ENCODE measurements around the gene STAG3. TPM values are rescaled to one million over a fixed set of nuclear protein-coding genes. Genes with fewer than 3 reads are reported as not detected.

STAG3 gene
- polyA plus RNA-seq, 3 donors = 0.39 TPM; not detected in 1

DNA sequence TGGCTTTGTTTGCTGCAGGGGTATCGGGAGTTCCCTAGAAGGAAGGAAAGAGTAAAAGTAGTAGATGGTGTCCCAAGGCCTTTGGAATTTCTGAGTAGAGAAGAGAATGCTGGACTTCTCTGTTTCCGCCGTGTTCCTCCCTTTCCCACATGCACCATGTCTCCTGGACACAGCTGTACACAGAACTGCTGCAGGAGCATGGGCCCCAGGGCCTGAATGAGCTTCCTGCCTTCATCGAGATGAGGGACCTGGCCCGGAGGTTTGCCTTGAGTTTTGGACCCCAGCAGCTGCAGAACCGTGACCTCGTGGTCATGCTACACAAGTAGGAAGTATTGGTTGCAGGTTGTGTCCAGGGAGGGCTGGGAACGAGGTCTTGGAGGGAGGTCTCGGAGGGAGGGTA, 26.7 kb downstream of the STAG3 start:
- intact Hi-C loops (cut with micrococcal nuclease) = no loop called here
- no peaks in the 10 kb centered on the region for H3K9me3 ChIP-seq (replicated peaks in 1 of 2; ENCODE audit: control insufficient read depth in 1 of 2, insufficient read depth in 1 of 2, low read length in 2 of 2)
- peaks cover 9 to 10% of the 10 kb centered on the region in 2 donors for H3K4me1 ChIP-seq (ENCODE audit: control insufficient read depth in 1 of 2, insufficient read depth in 2 of 2, low read length in 2 of 2)
- H4K20me1 ChIP-seq (ENCODE audit: insufficient read depth, low read length) = no peaks in the 10 kb centered on the region
- no peak overlapping the region for H3K4me3 Mint-ChIP-seq
- H3K4me1 Mint-ChIP-seq = peaks cover 6% of the 10 kb centered on the region
- TF ChIP-seq, protein P1, sequence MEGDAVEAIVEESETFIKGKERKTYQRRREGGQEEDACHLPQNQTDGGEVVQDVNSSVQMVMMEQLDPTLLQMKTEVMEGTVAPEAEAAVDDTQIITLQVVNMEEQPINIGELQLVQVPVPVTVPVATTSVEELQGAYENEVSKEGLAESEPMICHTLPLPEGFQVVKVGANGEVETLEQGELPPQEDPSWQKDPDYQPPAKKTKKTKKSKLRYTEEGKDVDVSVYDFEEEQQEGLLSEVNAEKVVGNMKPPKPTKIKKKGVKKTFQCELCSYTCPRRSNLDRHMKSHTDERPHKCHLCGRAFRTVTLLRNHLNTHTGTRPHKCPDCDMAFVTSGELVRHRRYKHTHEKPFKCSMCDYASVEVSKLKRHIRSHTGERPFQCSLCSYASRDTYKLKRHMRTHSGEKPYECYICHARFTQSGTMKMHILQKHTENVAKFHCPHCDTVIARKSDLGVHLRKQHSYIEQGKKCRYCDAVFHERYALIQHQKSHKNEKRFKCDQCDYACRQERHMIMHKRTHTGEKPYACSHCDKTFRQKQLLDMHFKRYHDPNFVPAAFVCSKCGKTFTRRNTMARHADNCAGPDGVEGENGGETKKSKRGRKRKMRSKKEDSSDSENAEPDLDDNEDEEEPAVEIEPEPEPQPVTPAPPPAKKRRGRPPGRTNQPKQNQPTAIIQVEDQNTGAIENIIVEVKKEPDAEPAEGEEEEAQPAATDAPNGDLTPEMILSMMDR (IDR thresholded peaks at IDR 0.05) = no peak
- H3K27ac ChIP-seq (ENCODE audit: low read depth in 1 of 2, low read length in 2 of 2) = no peak overlapping the region
- H3K79me2 ChIP-seq (ENCODE audit: insufficient read depth, low read length) = no peaks in the 10 kb centered on the region
- WGBS (ENCODE audit: insufficient coverage) = 90% methylated on average over 5 of the region's 9 CpGs
- no peak overlapping the region for H3K4me2 ChIP-seq (replicated peaks; ENCODE audit: extremely low read depth, low read length, poor library complexity, severe bottlenecking)
- no peak overlapping the region for H3K4me3 ChIP-seq (replicated peaks in 1 of 3; ENCODE audit: low read depth in 2 of 3, low read length in 3 of 3)
- H3K9ac ChIP-seq (ENCODE audit: insufficient read depth, low read length, poor library complexity, severe bottlenecking) = no peak overlapping the region
- peaks cover 0 to 2% (median 0%) of the 10 kb centered on the region in 7 donors for H3K9me3 Mint-ChIP-seq
- peaks cover 2 to 5% (median 5%) of the 10 kb centered on the region in 3 donors for H3K27me3 Mint-ChIP-seq (ENCODE audit: low read depth in 3 of 3)
- peaks cover 0 to 2% of the 10 kb centered on the region in 2 donors for H3K36me3 Mint-ChIP-seq
- no peak overlapping the region for H3K27ac Mint-ChIP-seq
- no peak for DNase-seq
- H3K27me3 ChIP-seq (ENCODE audit: control insufficient read depth in 2 of 2, insufficient read depth in 2 of 2, low read length in 2 of 2) = no peaks in the 10 kb centered on the region
- no peak overlapping the region for H2AFZ ChIP-seq (ENCODE audit: insufficient read depth, low read depth, low read length, poor library complexity, severe bottlenecking)
- H3K36me3 ChIP-seq (replicated peaks in 1 of 2; ENCODE audit: control insufficient read depth in 1 of 2, insufficient read depth in 2 of 2, low read length in 2 of 2) = no peaks in the 10 kb centered on the region

DNA sequence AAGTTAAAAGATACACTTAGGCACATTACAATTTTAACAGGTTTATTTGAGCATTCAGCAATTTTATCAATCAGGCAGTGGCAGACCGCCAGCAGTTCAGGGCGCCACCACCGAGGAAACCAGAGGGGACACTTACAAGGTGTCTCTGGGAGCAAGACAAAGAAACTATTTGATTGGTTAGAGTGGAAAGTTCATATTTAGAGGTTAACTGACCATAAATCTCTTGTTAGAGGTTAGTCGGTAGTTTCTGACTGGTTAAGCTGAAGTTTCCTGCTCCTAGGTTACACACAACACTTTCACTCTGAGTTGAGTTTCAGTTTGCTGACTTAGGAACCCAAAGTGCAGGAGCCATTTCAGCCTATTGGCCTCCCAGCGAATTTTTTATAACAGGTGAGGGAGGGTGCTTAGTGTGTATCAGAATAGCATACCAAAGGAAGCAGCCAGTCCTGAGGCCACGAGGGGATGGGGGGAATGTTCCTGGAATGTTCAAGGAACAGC, 31.2 kb downstream of the STAG3 start:
- Histone ChIP-seq H3K36me3 (replicated peaks in 1 of 2; ENCODE audit: control insufficient read depth in 1 of 2, insufficient read depth in 2 of 2, low read length in 2 of 2) (no peaks in the 10 kb centered on the region), H3K27ac (ENCODE audit: low read depth in 1 of 2, low read length in 2 of 2) (no peak overlapping the region), H3K79me2 (ENCODE audit: insufficient read depth, low read length) (no peaks in the 10 kb centered on the region), H3K9ac (ENCODE audit: insufficient read depth, low read length, poor library complexity, severe bottlenecking) (no peak overlapping the region), H3K4me2 (replicated peaks; ENCODE audit: extremely low read depth, low read length, poor library complexity, severe bottlenecking) (no peak overlapping the region), H2AFZ (ENCODE audit: insufficient read depth, low read depth, low read length, poor library complexity, severe bottlenecking) (no peak overlapping the region), H3K9me3 (replicated peaks in 1 of 2; ENCODE audit: control insufficient read depth in 1 of 2, insufficient read depth in 1 of 2, low read length in 2 of 2) (no peaks in the 10 kb centered on the region), H4K20me1 (ENCODE audit: insufficient read depth, low read length) (no peaks in the 10 kb centered on the region), H3K4me1 (ENCODE audit: control insufficient read depth in 1 of 2, insufficient read depth in 2 of 2, low read length in 2 of 2) (no peaks in the 10 kb centered on the region), H3K27me3 (ENCODE audit: control insufficient read depth in 2 of 2, insufficient read depth in 2 of 2, low read length in 2 of 2) (peaks cover 0 to 3% of the 10 kb centered on the region in 2 donors), H3K4me3 (replicated peaks in 1 of 3; ENCODE audit: low read depth in 2 of 3, low read length in 3 of 3) (no peak overlapping the region)
- H3K9me3 Mint-ChIP-seq = peaks cover 0 to 2% (median 0%) of the 10 kb centered on the region in 7 donors
- peaks cover 6% of the 10 kb centered on the region for H3K4me1 Mint-ChIP-seq
- H3K27me3 Mint-ChIP-seq (ENCODE audit: low read depth in 3 of 3) = peaks cover 5 to 9% (median 8%) of the 10 kb centered on the region in 3 donors
- 79% methylated on average over 5 of the region's 6 CpGs for WGBS (ENCODE audit: insufficient coverage)
- intact Hi-C loops (cut with micrococcal nuclease) = no loop called here
- no peak overlapping the region for H3K4me3 Mint-ChIP-seq
- peaks cover 0 to 2% of the 10 kb centered on the region in 2 donors for H3K36me3 Mint-ChIP-seq
- no peak overlapping the region for H3K27ac Mint-ChIP-seq
- TF ChIP-seq, protein P1 (IDR thresholded peaks at IDR 0.05) = no peak
- DNase-seq = no peak
